GM12873 (cell line): ENCODE data around the gene EMC8.

Experiments
- CTCF ChIP-seq: IDR thresholded peaks from 2 replicates; pipeline ENCODE4 v1.5.1; 2012; ENCODE audit warnings: low read depth, mild to moderate bottlenecking, moderate library complexity, low read length, control low read depth; ENCODE audit not compliant: insufficient read depth; ENCODE audit errors: missing control alignments

The EMC8 gene

GRCh38 chr16:85798283-85798776 lies 1.0 kb downstream of the EMC8 start:
- no peak for TF ChIP-seq CTCF

DNA sequence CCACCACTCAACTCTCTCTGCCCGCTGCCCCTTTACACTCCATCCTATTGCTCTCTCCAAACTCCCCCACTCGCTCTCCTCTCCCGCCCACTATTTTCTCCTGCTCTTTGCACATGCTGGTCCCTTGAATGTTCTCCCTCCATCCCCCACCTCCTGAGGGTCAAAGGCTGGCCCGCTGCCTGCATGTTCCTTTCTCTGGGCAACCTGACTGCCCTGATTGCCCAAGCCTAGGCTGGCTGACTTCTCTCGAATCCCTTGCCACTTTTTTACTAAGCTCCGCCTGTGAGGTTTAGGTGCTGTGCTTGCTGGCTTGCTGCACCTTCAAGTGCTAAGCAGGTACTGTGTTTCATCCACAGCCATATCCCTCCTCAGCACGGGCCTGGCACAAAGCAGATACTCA lies 2.7 kb downstream of the EMC8 start:
- no peak for TF ChIP-seq CTCF

GRCh38 chr16:85796152-85796551 lies 3.2 kb downstream of the EMC8 start:
- no peak for TF ChIP-seq CTCF

DNA sequence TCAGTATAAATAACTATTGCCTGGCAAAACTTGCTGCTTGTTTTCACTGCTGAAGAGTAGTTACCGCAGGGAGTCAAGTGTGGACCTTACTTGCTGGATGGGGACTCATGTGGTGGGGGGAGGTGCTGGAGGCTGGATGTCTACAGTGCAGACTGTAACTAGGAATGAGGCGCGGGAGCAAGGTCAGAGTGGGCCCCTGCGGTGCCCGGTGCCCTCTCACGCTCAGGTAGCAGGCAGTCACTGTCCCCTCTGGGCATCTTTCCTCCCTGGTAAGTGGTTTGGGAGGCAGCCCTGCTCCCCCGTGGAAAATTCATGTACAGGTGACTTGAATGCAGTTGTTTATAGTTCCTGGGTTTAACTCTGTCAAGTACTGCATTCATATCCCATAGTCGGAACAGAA lies 4.6 kb downstream of the EMC8 start:
- no peak for TF ChIP-seq CTCF

DNA sequence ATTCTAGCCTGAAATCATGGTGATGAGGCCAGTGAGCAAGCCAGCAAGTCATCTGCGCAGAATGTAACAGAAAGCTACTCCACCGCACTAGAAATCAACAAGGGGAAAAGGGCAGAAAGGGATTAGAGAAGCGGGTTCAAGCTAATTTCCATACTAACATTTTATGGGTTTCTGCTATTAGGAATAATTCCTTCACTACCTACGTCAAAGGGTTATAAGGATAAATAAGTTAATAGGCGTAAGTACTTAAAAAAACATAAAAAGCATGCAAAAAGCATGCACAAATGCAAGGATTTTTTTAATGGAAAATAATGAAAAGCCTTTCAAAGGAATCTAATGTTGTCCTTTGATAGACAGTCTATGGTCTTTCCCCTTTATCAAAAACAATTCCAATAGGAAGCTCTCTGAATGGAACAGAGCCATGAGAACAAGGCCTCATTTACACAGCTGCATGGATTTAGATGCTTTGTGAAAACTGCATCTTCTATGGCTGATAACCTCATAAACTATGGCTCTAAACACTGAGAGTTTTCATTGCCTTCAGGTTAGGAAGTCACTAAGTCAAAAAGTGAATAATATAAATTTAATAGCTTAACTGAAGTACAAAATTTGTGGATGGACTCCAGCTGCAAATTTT lies 5.6 kb downstream of the EMC8 start:
- TF ChIP-seq CTCF = no peak

DNA sequence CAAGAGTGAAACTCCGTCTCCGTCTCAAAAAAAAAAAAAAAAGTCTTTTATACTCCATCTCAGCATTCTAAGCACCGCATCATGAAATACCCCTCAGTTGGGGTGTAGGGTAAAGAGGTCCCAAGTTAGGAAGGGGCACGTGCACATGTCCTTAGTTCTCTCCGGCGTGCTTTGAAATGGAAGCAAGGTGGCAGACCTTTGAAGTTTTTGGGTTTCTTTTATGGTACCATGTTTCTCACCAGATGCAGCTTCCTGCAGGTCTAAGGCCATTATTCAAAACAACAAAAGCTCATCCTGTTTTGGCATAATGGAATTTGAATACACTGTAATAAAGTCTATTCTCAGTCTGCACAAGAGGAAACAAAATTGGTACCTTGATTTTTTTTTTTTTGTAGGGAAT lies 9.6 kb downstream of the EMC8 start:
- TF ChIP-seq CTCF = no peak

GRCh38 chr16:85788819-85789218 lies 10.5 kb downstream of the EMC8 start:
- TF ChIP-seq CTCF = no peak

- TF ChIP-seq CTCF = no peak
These were observed 13.4 kb downstream of the EMC8 start for GRCh38 chr16:85785927-85786326.
